SK-N-DZ (cell line): ENCODE results near the gene CATSPER3. TPM values are rescaled to one million over a fixed set of nuclear protein-coding genes. Genes with fewer than 3 reads are reported as not detected.

Experiments used
- DNase-seq: peaks from one replicate; pipeline ENCODE4 v3.0.0-alpha.2; 2015; ENCODE audit warnings: low spot score
- polyA plus RNA-seq, 2 experiments: library from polyadenylated mRNA; depleted of rRNA; stranded (reverse); fragments of >200 nt; gene quantifications; 2 replicates each; pipeline ENCODE4 v1.2.3, GENCODE V29; 2014

Gene CATSPER3
- polyA plus RNA-seq (2014; cell fraction: cytosol; rRNA removed) = not detected in 2 replicates
- polyA plus RNA-seq (2014; cell fraction: nucleus; rRNA removed) = 0.52 TPM in 1 of 2 replicates, not detected in the other

GRCh38 chr5:134967607-134968006, at the start of gene CATSPER3:
CATSPER3 (plus strand) TSS chr5:134967907; CDS start chr5:134967992, 85 bp downstream.
- DNase-seq = no peak

- no peak for DNase-seq
These were observed 48.8 kb upstream of the CATSPER3 start for GRCh38 chr5:134918861-134919260.

GRCh38 chr5:134920848-134921575, 46.7 kb upstream of the CATSPER3 start:
- no peak for DNase-seq

- no peak for DNase-seq
These were observed 35.2 kb upstream of the CATSPER3 start for GRCh38 chr5:134932508-134932907.

GRCh38 chr5:134934202-134934601, 33.5 kb upstream of the CATSPER3 start:
- DNase-seq = no peak

GRCh38 chr5:134935711-134936602, 31.8 kb upstream of the CATSPER3 start:
- DNase-seq = no peak

- DNase-seq = peak; percentile 92
These were observed 30.2 kb upstream of the CATSPER3 start for GRCh38 chr5:134937526-134937925.

GRCh38 chr5:134938030-134938429, 29.7 kb upstream of the CATSPER3 start:
- DNase-seq = peak; percentile 84

- DNase-seq = no peak
These were observed 28.2 kb upstream of the CATSPER3 start for GRCh38 chr5:134939500-134939899.

- no peak for DNase-seq
These were observed 24.2 kb upstream of the CATSPER3 start for GRCh38 chr5:134943547-134943946.

GRCh38 chr5:134944630-134945029, 23.1 kb upstream of the CATSPER3 start:
- peak; percentile 41 for DNase-seq

GRCh38 chr5:134945041-134945440, 22.7 kb upstream of the CATSPER3 start:
- DNase-seq = peak; percentile 15

- no peak for DNase-seq
These were observed 18.8 kb upstream of the CATSPER3 start for GRCh38 chr5:134948911-134949310.

GRCh38 chr5:134949316-134949715, 18.4 kb upstream of the CATSPER3 start:
- no peak for DNase-seq

- no peak for DNase-seq
These were observed 9.6 kb upstream of the CATSPER3 start for GRCh38 chr5:134957920-134958608.

- no peak for DNase-seq
These were observed 9.0 kb upstream of the CATSPER3 start for GRCh38 chr5:134958755-134959154.

GRCh38 chr5:134963098-134963497, 4.6 kb upstream of the CATSPER3 start:
- DNase-seq = no peak

- no peak for DNase-seq
These were observed 3.1 kb upstream of the CATSPER3 start for GRCh38 chr5:134964359-134965270.

GRCh38 chr5:134965271-134965825, 2.4 kb upstream of the CATSPER3 start:
- no peak for DNase-seq

GRCh38 chr5:134968055-134968454, 348 bp downstream of the CATSPER3 start:
- DNase-seq = no peak
